Esophagus muscularis mucosa (tissue), 4 donors: ENCODE data around the gene MYH15.

Source experiments
- CTCF ChIP-seq, 3 experiments: fragments of 200-600 bp in 2 of 3; fragments of 450-650 bp in 1 of 3; sonication (generic) in 2 of 3; IDR thresholded peaks; one replicate each; pipeline ENCODE4 v1.5.1; 2017 to 2019; ENCODE audit warnings: antibody characterized with exemption in 3 of 3, mild to moderate bottlenecking in 2 of 3, moderate library complexity in 1 of 3
- EP300 ChIP-seq: sonication (generic); formaldehyde crosslinking; IDR thresholded peaks from one replicate; pipeline ENCODE4 v1.6.1; 2017; ENCODE audit warnings: antibody characterized with exemption
- POLR2A ChIP-seq: fragments of 450-650 bp; IDR thresholded peaks from one replicate; pipeline ENCODE4 v1.6.1; 2017; ENCODE audit warnings: antibody characterized with exemption, moderate library complexity, mild to moderate bottlenecking, low read depth
- POLR2AphosphoS5 ChIP-seq, 2 donors: sonication (generic); formaldehyde crosslinking; IDR thresholded peaks; one replicate each; pipeline ENCODE4 v1.6.1; 2017; ENCODE audit warnings: antibody characterized with exemption in 2 of 2

- TF ChIP-seq POLR2A (no peak), CTCF (IDR thresholded peaks at IDR 0.05) (no peak), POLR2AphosphoS5 (IDR thresholded peaks at IDR 0.05) (no peak), EP300 (no peak)
Observed at GRCh38 chr3:108331792-108332191, 178.6 kb downstream of the MYH15 start.
